Stimulated activated naive CD8-positive, alpha-beta T cell treated with anti-CD3 and anti-CD28 coated beads, Interleukin-15, Interleukin-2, amounts not matched to agents 100 U/mL and 50 U/mL, for 24 hours (primary cell): ENCODE measurements around the gene TAGLN2.

ENCODE experiments used
- ATAC-seq: fragments of 150-1000 bp; cut with Tn5 transposase; one replicate; pipeline ENCODE4 v1.10.0; 2021
- DNase-seq: peaks from one replicate; pipeline ENCODE4 v3.0.0; 2021

Gene TAGLN2

DNA sequence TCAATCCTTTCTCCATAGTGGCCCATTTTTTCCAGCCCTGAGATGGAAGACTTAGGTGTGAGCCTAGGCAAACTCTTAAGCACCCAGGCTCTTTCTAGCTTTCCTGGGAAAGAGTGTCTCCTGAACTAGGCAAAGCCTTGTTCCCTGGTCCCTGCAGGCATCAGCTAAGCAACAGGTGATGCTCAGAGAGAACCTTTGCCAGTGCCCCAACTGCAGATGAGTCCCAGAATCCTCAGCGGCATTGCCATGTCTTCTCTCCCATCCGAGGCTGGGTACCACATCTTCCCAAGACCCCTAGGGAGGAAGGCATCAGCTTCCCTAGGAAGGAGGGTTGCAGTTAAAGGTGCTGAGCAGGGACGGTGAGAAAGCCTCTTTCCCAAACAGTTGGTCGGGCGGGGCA is 54.6 kb downstream of the TAGLN2 start:
- DNase-seq, result no peak
- no peak for ATAC-seq

DNA sequence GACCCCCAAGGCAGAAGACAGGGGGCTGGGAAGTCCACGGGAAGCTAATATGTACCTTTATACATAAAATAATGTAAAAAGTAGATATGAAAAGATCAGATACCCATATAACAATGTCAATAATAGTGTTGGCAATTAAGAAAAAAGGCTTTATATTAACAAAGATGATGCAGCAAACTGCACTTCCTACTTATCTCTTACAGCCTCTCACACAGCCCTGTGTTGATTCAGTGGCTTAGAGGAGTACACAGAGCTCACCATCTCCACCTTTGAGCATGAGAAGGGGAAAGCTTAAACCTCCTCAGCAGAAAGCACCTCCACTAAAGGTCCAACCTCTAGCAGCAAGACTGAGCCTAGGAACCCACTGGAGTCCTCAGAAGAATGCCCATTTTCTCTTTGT is 55.7 kb downstream of the TAGLN2 start:
- ATAC-seq (no peak), DNase-seq (no peak)

DNA sequence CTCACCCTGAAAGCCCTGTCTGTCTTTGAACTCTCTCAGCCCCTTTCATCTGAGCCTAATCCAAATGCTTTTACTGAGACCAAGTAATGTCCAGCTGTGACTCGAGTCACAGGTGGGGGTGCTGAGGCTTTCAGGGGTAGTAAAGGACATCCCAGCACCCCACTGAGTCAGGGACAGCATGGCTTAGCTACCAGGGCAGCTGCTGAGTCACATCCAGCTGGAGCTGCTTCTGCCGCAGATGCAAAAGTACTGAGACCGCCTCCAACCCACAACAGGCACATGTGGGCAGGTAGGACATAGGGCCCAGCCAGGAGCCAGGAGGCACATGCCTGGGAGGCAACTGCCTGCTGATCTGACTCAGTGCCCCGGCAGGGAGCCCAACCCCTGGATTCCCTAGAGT is 56.1 kb downstream of the TAGLN2 start:
- DNase-seq (peak; percentile 32), ATAC-seq (peak; percentile 78)

DNA sequence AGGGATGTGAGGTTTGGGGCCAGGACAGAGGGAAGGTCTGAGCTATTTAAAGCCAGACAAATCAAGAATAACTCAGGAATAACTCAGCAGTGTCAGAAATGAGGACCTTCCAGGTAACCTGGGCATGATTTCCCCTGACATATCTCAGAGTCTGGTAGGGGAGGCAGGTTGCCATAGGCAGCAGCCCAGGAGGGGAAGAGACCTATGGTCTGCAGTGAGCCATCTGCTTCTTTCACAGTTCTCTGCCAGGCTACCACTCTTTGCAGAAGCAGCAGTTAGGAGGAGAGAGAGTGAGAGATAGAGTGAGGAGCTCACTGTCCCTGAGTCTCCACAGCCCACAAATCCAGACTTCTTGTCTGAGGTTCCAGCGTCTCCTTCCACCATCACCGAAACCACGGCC is 56.5 kb downstream of the TAGLN2 start:
- ATAC-seq (no peak), DNase-seq (no peak)
